Measurements from ENCODE around the gene CNPY4. TPM values are rescaled to one million over a fixed set of nuclear protein-coding genes. Genes with fewer than 3 reads are reported as not detected.

Gene CNPY4
- total and polyA plus RNA-seq, 10 of the 15 experiments (the other 5 are each of a cell fraction or from before 2014, with no cell fraction given) = 2.5 to 9.2 (median 6.8) TPM

GRCh38 chr7:100118388-100119071 is 904 bp upstream of the CNPY4 start:
- WGBS (ENCODE audit: insufficient coverage, insufficient replicate concordance, low lambda C conversion rate, missing lambda C conversion rate) = 18% methylated on average over 18 of the region's 18 CpGs
- H3K4me2 ChIP-seq (ENCODE audit: control insufficient read depth, insufficient read depth) = peak overlapping the region; percentile 77
- FAIRE-seq (no peak), ATAC-seq (no peak), DNase-seq (ENCODE audit: low read depth, low spot score) (no peak)
- H3K9me3 ChIP-seq (replicated peaks; ENCODE audit: control insufficient read depth, insufficient read depth, low read length) = no peaks in the 10 kb centered on the region
- CTCF ChIA-PET = no interaction called here
- SMC1A ChIA-PET (ENCODE audit: uncharacterized antibody, unreplicated experiment) = no interaction called here
- H2AFZ ChIP-seq (ENCODE audit: control insufficient read depth, low read depth, low read length) = peak overlapping the region; percentile 93
- RAD21 ChIA-PET (ENCODE audit: unreplicated experiment) = no interaction called here
- no peaks in the 10 kb centered on the region; a peak in 1 of 4 replicates for H3K36me3 ChIP-seq (ENCODE audit: control insufficient read depth in 2 of 2, insufficient read depth in 2 of 2, low read length in 1 of 2)
- H3K4me3 ChIP-seq = peak overlapping the region; percentile 82
- peaks cover 3% of the 10 kb centered on the region for H3K4me1 ChIP-seq (ENCODE audit: control insufficient read depth, insufficient read depth, low read length)
- H3K27me3 ChIP-seq (replicated peaks in 1 of 2; ENCODE audit: control insufficient read depth in 2 of 2, insufficient read depth in 2 of 2, low read length in 1 of 2) = no peaks in the 10 kb centered on the region
- intact Hi-C loops (cut with micrococcal nuclease; ENCODE audit: unreplicated experiment) = no loop called here
- TF ChIP-seq ETV6 (conservative IDR thresholded peaks at IDR 0.05 in 1 of 2, IDR thresholded peaks at IDR 0.05 in 1 of 2; ENCODE audit: borderline replicate concordance in 1 of 2, low read depth in 1 of 2) (0 out of 4 replicates have a peak, but pooled peaks of 1 of the 2 experiments have one; percentile 24), PAX5 (IDR thresholded peaks at IDR 0.05; ENCODE audit: borderline replicate concordance, low read depth, low read length) (no peak), ESRRA (IDR thresholded peaks at IDR 0.05; ENCODE audit: low read length) (no peak)
- H3K27ac ChIP-seq (ENCODE audit: control insufficient read depth, insufficient read depth) = peak overlapping the region; percentile 91
- POLR2A ChIA-PET = interaction anchor here (1.4 kb wide), 1 partner anchor 18 kb away, joined by 6 read pairs; no protein-coding TSS in a partner anchor
- in situ Hi-C loops (cut with MboI) = no loop called here
- H3K79me2 ChIP-seq (ENCODE audit: control insufficient read depth, insufficient read depth, low read length) = peaks cover 7% of the 10 kb centered on the region
- no peaks in the 10 kb centered on the region for H4K20me1 ChIP-seq (ENCODE audit: control insufficient read depth, insufficient read depth)
- H3K9ac ChIP-seq (ENCODE audit: control insufficient read depth, insufficient read depth, low read length) = peak overlapping the region; percentile 85
- TSS peak; percentile 81 for BruUV-seq (replicated peaks)

- ChIA-PET CTCF (interaction anchor here (0.6 to 1.8 kb wide), 5 partner anchors 9 to 123 kb away, joined by 3 to 4 read pairs (median 4); partner anchors contain the start of gene AP4M1), POLR2A (interaction anchor here (0.5 to 1.6 kb wide), 7 partner anchors 9 to 201 kb away, joined by 3 to 5 read pairs (median 3); partner anchors contain the start of genes MCM7 and TRIM4), SMC1A (ENCODE audit: uncharacterized antibody, unreplicated experiment) (interaction anchor here (1.4 to 1.6 kb wide), 3 partner anchors 10 to 207 kb away, joined by 3 to 4 read pairs (median 4); no protein-coding TSS in a partner anchor), RAD21 (ENCODE audit: unreplicated experiment) (interaction anchor here (1.2 kb wide), 1 partner anchor 13 kb away, joined by 3 read pairs; no protein-coding TSS in a partner anchor)
- in situ Hi-C loops (cut with MboI) (no loop called here), intact Hi-C loops (cut with micrococcal nuclease; ENCODE audit: unreplicated experiment) (no loop called here)
- H3K4me2 ChIP-seq (ENCODE audit: control insufficient read depth, insufficient read depth) = peak overlapping the region; percentile 64
- peak overlapping the region; percentile 82 for H3K4me3 ChIP-seq
- peak; percentile 71 for ATAC-seq
- FAIRE-seq = no peak
- peak overlapping the region; percentile 93 for H2AFZ ChIP-seq (ENCODE audit: control insufficient read depth, low read depth, low read length)
- peak overlapping the region; percentile 91; the same call in 1 of the 2 replicates for H3K27ac ChIP-seq (ENCODE audit: control insufficient read depth, insufficient read depth)
- BruUV-seq (replicated peaks) = TSS peak; percentile 85
- H3K79me2 ChIP-seq (ENCODE audit: control insufficient read depth, insufficient read depth, low read length) = peaks cover 7% of the 10 kb centered on the region
- no peaks in the 10 kb centered on the region for H3K9me3 ChIP-seq (replicated peaks; ENCODE audit: control insufficient read depth, insufficient read depth, low read length)
- DNase-seq (ENCODE audit: low read depth, low spot score) = no peak
- H3K9ac ChIP-seq (ENCODE audit: control insufficient read depth, insufficient read depth, low read length) = peak overlapping the region; percentile 85
- no peaks in the 10 kb centered on the region for H3K27me3 ChIP-seq (replicated peaks in 1 of 2; ENCODE audit: control insufficient read depth in 2 of 2, insufficient read depth in 2 of 2, low read length in 1 of 2)
- 18% methylated on average over 19 of the region's 19 CpGs for WGBS (ENCODE audit: insufficient coverage, insufficient replicate concordance, low lambda C conversion rate, missing lambda C conversion rate)
- no peaks in the 10 kb centered on the region; a peak in 1 of 4 replicates for H3K36me3 ChIP-seq (ENCODE audit: control insufficient read depth in 2 of 2, insufficient read depth in 2 of 2, low read length in 1 of 2)
- H3K4me1 ChIP-seq (ENCODE audit: control insufficient read depth, insufficient read depth, low read length) = peaks cover 6% of the 10 kb centered on the region
- H4K20me1 ChIP-seq (ENCODE audit: control insufficient read depth, insufficient read depth) = no peaks in the 10 kb centered on the region
- TF ChIP-seq YY1 (IDR thresholded peaks at IDR 0.05; ENCODE audit: low read depth, low read length) = peak; percentile 37; the same call in 1 of the 2 replicates
- 0 out of 4 replicates have a peak, but pooled peaks of 1 of the 2 experiments have one; percentile 54 for TF ChIP-seq BHLHE40 (IDR thresholded peaks at IDR 0.05; ENCODE audit: borderline replicate concordance in 1 of 2, low read depth in 2 of 2, low read length in 1 of 2)
- 0 out of 2 replicates have a peak, but pooled peaks have one; percentile 45 for TF ChIP-seq SIN3A (IDR thresholded peaks at IDR 0.05; ENCODE audit: low read depth, low read length)
- TF ChIP-seq TCF7 (IDR thresholded peaks at IDR 0.05; ENCODE audit: borderline replicate concordance) = no peak
- TF ChIP-seq CREM (IDR thresholded peaks at IDR 0.05; ENCODE audit: low read depth) = peak; percentile 9; the same call in 1 of the 2 replicates
- peak; percentile 30; the same call in 1 of the 2 replicates for TF ChIP-seq ZNF384 (IDR thresholded peaks at IDR 0.05; ENCODE audit: borderline replicate concordance, low read depth, low read length)
- peak; percentile 75 for TF ChIP-seq HCFC1 (IDR thresholded peaks at IDR 0.05; ENCODE audit: low read length)
- 0 out of 2 replicates have a peak, but pooled peaks have one; percentile 20 for TF ChIP-seq CREB1 (IDR thresholded peaks at IDR 0.05; ENCODE audit: low read depth)
- TF ChIP-seq TBL1XR1 (IDR thresholded peaks at IDR 0.05; ENCODE audit: low read depth, low read length) = 0 out of 2 replicates have a peak, but pooled peaks have one; percentile 45
- TF ChIP-seq, protein P1, sequence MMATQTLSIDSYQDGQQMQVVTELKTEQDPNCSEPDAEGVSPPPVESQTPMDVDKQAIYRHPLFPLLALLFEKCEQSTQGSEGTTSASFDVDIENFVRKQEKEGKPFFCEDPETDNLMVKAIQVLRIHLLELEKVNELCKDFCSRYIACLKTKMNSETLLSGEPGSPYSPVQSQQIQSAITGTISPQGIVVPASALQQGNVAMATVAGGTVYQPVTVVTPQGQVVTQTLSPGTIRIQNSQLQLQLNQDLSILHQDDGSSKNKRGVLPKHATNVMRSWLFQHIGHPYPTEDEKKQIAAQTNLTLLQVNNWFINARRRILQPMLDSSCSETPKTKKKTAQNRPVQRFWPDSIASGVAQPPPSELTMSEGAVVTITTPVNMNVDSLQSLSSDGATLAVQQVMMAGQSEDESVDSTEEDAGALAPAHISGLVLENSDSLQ (IDR thresholded peaks at IDR 0.05) = peak; percentile 52; the same call in 1 of the 2 replicates
- TF ChIP-seq SREBF1 (IDR thresholded peaks at IDR 0.05; ENCODE audit: low read length) = 0 out of 2 replicates have a peak, but pooled peaks have one; percentile 22
Observed at GRCh38 chr7:100119970-100120732, 717 bp downstream of the CNPY4 start.

All from GM12878 (cell line).